Epidermal melanocyte (primary cell): ENCODE measurements around the gene TSHZ1.

Experiments used
- DNase-seq: peaks from one replicate; pipeline ENCODE4 v3.0.0; 2011; ENCODE audit warnings: low spot score; ENCODE audit not compliant: insufficient read length

TSHZ1 gene

GRCh38 chr18:75247611-75248421 is 37.2 kb downstream of the TSHZ1 start:
- DNase-seq = no peak

GRCh38 chr18:75248426-75249174 is 38.0 kb downstream of the TSHZ1 start:
- DNase-seq = no peak

- no peak for DNase-seq
Measured at GRCh38 chr18:75249175-75249518, 38.5 kb downstream of the TSHZ1 start.

GRCh38 chr18:75249672-75250470 is 39.3 kb downstream of the TSHZ1 start:
- no peak for DNase-seq

- no peak for DNase-seq
Measured at GRCh38 chr18:75250471-75250821, 39.8 kb downstream of the TSHZ1 start.

- DNase-seq = no peak
Measured at GRCh38 chr18:75251466-75251865, 40.9 kb downstream of the TSHZ1 start.

GRCh38 chr18:75252136-75252535 is 41.5 kb downstream of the TSHZ1 start:
- no peak for DNase-seq

- no peak for DNase-seq
Measured at GRCh38 chr18:75253043-75253442, 42.4 kb downstream of the TSHZ1 start.

- DNase-seq = no peak
Measured at GRCh38 chr18:75253784-75254183, 43.2 kb downstream of the TSHZ1 start.

GRCh38 chr18:75255094-75255493 is 44.5 kb downstream of the TSHZ1 start:
- DNase-seq = no peak

- DNase-seq = no peak
Measured at GRCh38 chr18:75256376-75256775, 45.8 kb downstream of the TSHZ1 start.

- DNase-seq = no peak
Measured at GRCh38 chr18:75257605-75258004, 47.0 kb downstream of the TSHZ1 start.

- no peak for DNase-seq
Measured at GRCh38 chr18:75261430-75262223, 51.0 kb downstream of the TSHZ1 start.

- DNase-seq = no peak
Measured at GRCh38 chr18:75262511-75262910, 51.9 kb downstream of the TSHZ1 start.

- DNase-seq = no peak
Measured at GRCh38 chr18:75264195-75264594, 53.6 kb downstream of the TSHZ1 start.

- DNase-seq = no peak
Measured at GRCh38 chr18:75264926-75265597, 54.5 kb downstream of the TSHZ1 start.

GRCh38 chr18:75265872-75266271 is 55.3 kb downstream of the TSHZ1 start:
- DNase-seq = no peak

- DNase-seq = no peak
Measured at GRCh38 chr18:75267643-75268363, 57.2 kb downstream of the TSHZ1 start.

GRCh38 chr18:75268364-75268646 is 57.7 kb downstream of the TSHZ1 start:
- DNase-seq = no peak

- no peak for DNase-seq
Measured at GRCh38 chr18:75269124-75269680, 58.6 kb downstream of the TSHZ1 start.
